OCI-LY1 (cell line): Measurements from ENCODE around the gene LNPK.

Experiments used
- H2AFZ ChIP-seq: fragments of 200-600 bp; sonication (generic), shearing (Covaris generic); 2 replicates; pipeline ENCODE4 v1.6.0; 2014; ENCODE audit warnings: antibody characterized with exemption, mild to moderate bottlenecking, low read length
- H3F3A ChIP-seq: fragments of 200-600 bp; sonication (generic), shearing (Covaris generic); 2 replicates; pipeline ENCODE4 v1.6.0; 2014; ENCODE audit warnings: mild to moderate bottlenecking, antibody characterized with exemption, low read length, moderate library complexity; ENCODE audit not compliant: insufficient read depth
- H3K27ac ChIP-seq: fragments of 200-600 bp; sonication (generic); 2 replicates; pipeline ENCODE4 v1.5.1; 2014; ENCODE audit warnings: low read length, mixed run types, mild to moderate bottlenecking, low read depth; ENCODE audit not compliant: poor library complexity, severe bottlenecking
- H3K27me3 ChIP-seq: fragments of 200-600 bp; sonication (generic); 2 replicates; pipeline ENCODE4 v1.6.0; 2014; ENCODE audit warnings: antibody characterized with exemption, mild to moderate bottlenecking, low read length, moderate library complexity; ENCODE audit not compliant: insufficient read depth
- H3K36me3 ChIP-seq: fragments of 200-600 bp; sonication (generic); 2 replicates; pipeline ENCODE4 v1.6.1; 2014; ENCODE audit warnings: mild to moderate bottlenecking, antibody characterized with exemption, low read length, moderate library complexity, mixed read lengths; ENCODE audit not compliant: insufficient read depth
- H3K4me1 ChIP-seq: fragments of 200-600 bp; sonication (generic); 2 replicates; pipeline ENCODE4 v1.5.1; 2014; ENCODE audit warnings: mild to moderate bottlenecking, low read length, moderate library complexity; ENCODE audit not compliant: insufficient read depth, severe bottlenecking
- H3K4me2 ChIP-seq: fragments of 200-600 bp; sonication (generic), shearing (Covaris generic); 2 replicates; pipeline ENCODE4 v1.6.1; 2014; ENCODE audit warnings: low read length
- H3K4me3 ChIP-seq: fragments of 200-600 bp; sonication (generic); 2 replicates; pipeline ENCODE4 v1.5.1; 2014; ENCODE audit warnings: low read length, low read depth, mild to moderate bottlenecking, mixed read lengths; ENCODE audit not compliant: poor library complexity, severe bottlenecking
- H3K79me2 ChIP-seq: fragments of 200-600 bp; shearing (Covaris generic); 2 replicates; pipeline ENCODE4 v1.6.1; 2016; ENCODE audit warnings: mixed run types, low read length, mixed read lengths; ENCODE audit not compliant: insufficient read depth
- H3K9ac ChIP-seq: fragments of 200-600 bp; sonication (generic), shearing (Covaris generic); 2 replicates; pipeline ENCODE4 v1.6.1; 2014; ENCODE audit warnings: mild to moderate bottlenecking, low read length, mixed read lengths
- H3K9me2 ChIP-seq: fragments of 200-600 bp; sonication (generic), shearing (Covaris generic); 2 replicates; pipeline ENCODE4 v1.6.1; 2014; ENCODE audit warnings: low read depth, mild to moderate bottlenecking, low read length, mixed read lengths
- H3K9me3 ChIP-seq: fragments of 200-600 bp; shearing (Covaris generic); 2 replicates; pipeline ENCODE4 v1.6.1; 2014; ENCODE audit warnings: low read length, mixed read lengths
- H4K20me1 ChIP-seq: fragments of 200-600 bp; sonication (generic), shearing (Covaris generic); 2 replicates; pipeline ENCODE4 v1.6.0; 2016; ENCODE audit warnings: mild to moderate bottlenecking, low read length; ENCODE audit not compliant: insufficient read depth
- EZH2 ChIP-seq: fragments of 200-600 bp; sonication (generic), shearing (Covaris generic); IDR thresholded peaks from 2 replicates; pipeline ENCODE4 v1.8.0; 2017; ENCODE audit warnings: borderline replicate concordance, mixed run types, mild to moderate bottlenecking, antibody characterized with exemption, low read length, moderate library complexity, mixed read lengths
- TF ChIP-seq, protein P1 (sequence below): fragments of 200-600 bp; sonication (generic), shearing (Covaris generic); IDR thresholded peaks from 2 replicates; pipeline ENCODE4 v1.5.1; 2017; ENCODE audit warnings: mild to moderate bottlenecking, antibody characterized with exemption, low read length, moderate library complexity, mixed read lengths

Gene LNPK, protein sequence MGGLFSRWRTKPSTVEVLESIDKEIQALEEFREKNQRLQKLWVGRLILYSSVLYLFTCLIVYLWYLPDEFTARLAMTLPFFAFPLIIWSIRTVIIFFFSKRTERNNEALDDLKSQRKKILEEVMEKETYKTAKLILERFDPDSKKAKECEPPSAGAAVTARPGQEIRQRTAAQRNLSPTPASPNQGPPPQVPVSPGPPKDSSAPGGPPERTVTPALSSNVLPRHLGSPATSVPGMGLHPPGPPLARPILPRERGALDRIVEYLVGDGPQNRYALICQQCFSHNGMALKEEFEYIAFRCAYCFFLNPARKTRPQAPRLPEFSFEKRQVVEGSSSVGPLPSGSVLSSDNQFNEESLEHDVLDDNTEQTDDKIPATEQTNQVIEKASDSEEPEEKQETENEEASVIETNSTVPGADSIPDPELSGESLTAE

DNA sequence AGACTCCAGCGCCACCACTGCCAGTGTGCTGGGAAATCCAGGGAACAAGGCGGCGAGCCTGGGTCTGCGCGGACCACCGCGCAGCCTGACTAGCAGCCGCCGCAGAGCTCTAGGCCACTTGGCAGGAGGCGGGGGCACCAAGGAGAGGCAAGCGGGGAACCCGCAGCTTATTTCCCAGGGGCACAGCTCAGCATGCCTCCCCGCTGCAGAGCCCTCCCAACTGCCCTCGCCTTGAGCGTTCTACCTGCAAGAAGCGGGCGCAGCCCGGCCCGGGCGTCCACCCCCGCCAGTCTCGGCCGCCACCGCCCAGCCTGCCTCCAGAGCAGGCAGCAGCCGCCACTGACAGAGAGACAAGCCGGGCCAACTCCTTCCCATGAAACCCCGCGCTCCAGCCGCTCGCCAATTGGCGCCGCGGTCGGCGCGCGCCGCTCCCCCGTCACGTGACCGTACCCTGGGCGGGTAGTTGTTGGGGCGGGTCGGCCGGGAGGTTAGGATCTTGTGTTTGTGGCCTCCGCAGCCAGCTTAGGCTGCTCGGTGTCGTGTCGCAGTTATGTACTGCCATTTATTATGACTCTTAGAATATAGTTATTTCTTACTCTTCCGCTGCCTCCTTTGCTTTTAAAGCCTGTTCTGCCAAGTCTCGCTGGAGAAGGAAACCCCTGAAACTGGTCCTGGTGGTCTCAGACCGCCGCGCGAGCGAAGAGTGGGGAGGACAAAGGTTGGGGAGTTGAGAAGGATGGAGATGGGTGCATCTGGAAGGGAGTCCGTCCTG, at the start of gene LNPK:
TSS of gene LNPK (minus strand) at position 352 of the 772 bp plus-strand sequence. CDS start 6,683 bp downstream, outside the sequence.
- Histone ChIP-seq H3K9me2 (no peaks in the 10 kb centered on the region), H3K27me3 (no peaks in the 10 kb centered on the region), H3K4me1 (peaks cover 24% of the 10 kb centered on the region), H3K36me3 (no peaks in the 10 kb centered on the region), H3K4me3 (peak within 1 kb of the TSS; percentile 87), H3K27ac (peak within 1 kb of the TSS; percentile 58), H3K79me2 (peaks cover 35% of the 10 kb centered on the region), H3K9me3 (no peaks in the 10 kb centered on the region), H3K9ac (peak within 1 kb of the TSS; percentile 89), H3K4me2 (peak within 1 kb of the TSS; percentile 89), H3F3A (no peaks in the 10 kb centered on the region), H4K20me1 (no peaks in the 10 kb centered on the region), H2AFZ (peak within 1 kb of the TSS; percentile 98)
- no peak for TF ChIP-seq EZH2
- TF ChIP-seq, protein P1, sequence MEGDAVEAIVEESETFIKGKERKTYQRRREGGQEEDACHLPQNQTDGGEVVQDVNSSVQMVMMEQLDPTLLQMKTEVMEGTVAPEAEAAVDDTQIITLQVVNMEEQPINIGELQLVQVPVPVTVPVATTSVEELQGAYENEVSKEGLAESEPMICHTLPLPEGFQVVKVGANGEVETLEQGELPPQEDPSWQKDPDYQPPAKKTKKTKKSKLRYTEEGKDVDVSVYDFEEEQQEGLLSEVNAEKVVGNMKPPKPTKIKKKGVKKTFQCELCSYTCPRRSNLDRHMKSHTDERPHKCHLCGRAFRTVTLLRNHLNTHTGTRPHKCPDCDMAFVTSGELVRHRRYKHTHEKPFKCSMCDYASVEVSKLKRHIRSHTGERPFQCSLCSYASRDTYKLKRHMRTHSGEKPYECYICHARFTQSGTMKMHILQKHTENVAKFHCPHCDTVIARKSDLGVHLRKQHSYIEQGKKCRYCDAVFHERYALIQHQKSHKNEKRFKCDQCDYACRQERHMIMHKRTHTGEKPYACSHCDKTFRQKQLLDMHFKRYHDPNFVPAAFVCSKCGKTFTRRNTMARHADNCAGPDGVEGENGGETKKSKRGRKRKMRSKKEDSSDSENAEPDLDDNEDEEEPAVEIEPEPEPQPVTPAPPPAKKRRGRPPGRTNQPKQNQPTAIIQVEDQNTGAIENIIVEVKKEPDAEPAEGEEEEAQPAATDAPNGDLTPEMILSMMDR = no peak

DNA sequence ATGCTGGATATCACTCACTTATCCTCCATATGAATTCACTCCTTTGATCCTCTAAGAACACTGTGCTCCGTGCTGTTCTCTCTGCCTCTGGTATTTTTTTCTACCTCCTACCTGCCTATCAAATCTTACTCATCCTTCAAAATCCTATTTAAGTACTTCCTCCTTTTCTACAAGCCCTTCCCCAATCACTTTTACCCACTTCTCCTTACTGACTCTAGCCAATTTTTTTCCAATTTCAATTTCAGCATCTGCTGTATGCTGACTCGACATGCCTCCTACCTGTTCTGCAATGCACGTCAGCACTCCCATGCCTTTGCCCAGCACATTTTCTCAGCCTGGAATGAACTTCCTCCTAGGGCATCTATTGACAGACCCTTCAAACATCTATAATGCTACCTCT, 37.3 kb upstream of the LNPK start:
- no peak overlapping the region for H3K27ac ChIP-seq
- H3K79me2 ChIP-seq = no peaks in the 10 kb centered on the region
- no peaks in the 10 kb centered on the region for H3F3A ChIP-seq
- no peaks in the 10 kb centered on the region for H3K9me2 ChIP-seq
- H2AFZ ChIP-seq = no peak overlapping the region
- H3K4me2 ChIP-seq = no peak overlapping the region
- H3K9me3 ChIP-seq = no peaks in the 10 kb centered on the region
- H3K27me3 ChIP-seq = no peaks in the 10 kb centered on the region
- no peak for TF ChIP-seq EZH2
- TF ChIP-seq, protein P1 = no peak
- no peaks in the 10 kb centered on the region for H3K4me1 ChIP-seq
- H3K4me3 ChIP-seq = no peak overlapping the region
- H3K36me3 ChIP-seq = no peaks in the 10 kb centered on the region
- no peaks in the 10 kb centered on the region for H4K20me1 ChIP-seq
- no peak overlapping the region for H3K9ac ChIP-seq

DNA sequence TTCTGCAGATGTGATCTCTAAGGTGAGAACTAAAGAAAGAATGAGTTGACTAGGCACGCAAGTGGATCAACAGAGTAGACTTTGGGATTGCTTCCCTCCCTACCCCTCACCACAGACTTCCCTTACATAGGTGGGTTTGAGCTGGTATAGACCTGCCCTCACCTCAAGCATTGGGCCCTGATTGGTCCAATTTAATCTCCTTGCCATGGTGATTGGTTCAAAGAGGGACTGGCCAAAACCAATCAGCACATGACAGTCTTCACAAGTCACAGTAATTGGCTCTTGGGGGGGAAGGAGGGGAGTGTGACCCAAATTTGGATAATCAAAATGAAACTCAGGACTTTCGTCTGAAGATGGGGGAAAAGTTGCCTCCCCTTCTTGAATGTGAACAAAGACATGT, 36.6 kb upstream of the LNPK start:
- Histone ChIP-seq H3K9me3 (no peaks in the 10 kb centered on the region), H3K4me2 (no peak overlapping the region), H3K79me2 (no peaks in the 10 kb centered on the region), H3F3A (no peaks in the 10 kb centered on the region), H4K20me1 (no peaks in the 10 kb centered on the region), H2AFZ (no peak overlapping the region), H3K4me1 (no peaks in the 10 kb centered on the region), H3K36me3 (no peaks in the 10 kb centered on the region), H3K4me3 (no peak overlapping the region), H3K27me3 (no peaks in the 10 kb centered on the region), H3K9me2 (no peaks in the 10 kb centered on the region), H3K9ac (no peak overlapping the region), H3K27ac (no peak overlapping the region)
- TF ChIP-seq, protein P1 = no peak
- no peak for TF ChIP-seq EZH2
